ENCODE measurements around the gene MPND.
"Not testable (repeated sequence)": the region's sequence is repeated elsewhere in the genome, so short reads cannot be mapped to it uniquely, and the experiment has no call there.

MPND gene

GRCh38 chr19:4349225-4349624, 5.9 kb downstream of the MPND start:
- DNase-seq (ENCODE audit: low read depth in 2 of 2): not testable (repeated sequence)

- no peak for DNase-seq (ENCODE audit: low read depth in 2 of 2)
Measured at GRCh38 chr19:4350111-4350510, 6.7 kb downstream of the MPND start.

DNA sequence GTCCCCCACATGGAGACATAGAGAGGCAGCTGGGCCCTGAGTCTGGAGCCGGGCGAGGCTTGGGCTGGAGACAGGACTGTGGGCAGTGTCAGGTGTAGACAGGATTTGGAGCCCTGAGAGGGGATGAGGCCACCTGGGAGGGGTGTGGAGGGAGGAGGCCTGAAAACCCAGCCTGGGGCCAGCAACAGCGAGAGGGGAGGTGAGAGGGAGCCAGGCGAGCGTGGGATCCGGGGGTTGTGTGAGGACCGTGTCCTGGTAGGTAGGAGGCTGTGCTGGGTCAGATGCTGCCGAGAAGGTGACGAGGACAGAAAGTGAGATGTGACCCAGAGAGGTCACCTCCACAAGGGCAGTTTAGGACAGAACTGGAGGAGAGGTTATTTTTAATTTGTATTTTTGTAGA, 7.4 kb downstream of the MPND start:
- DNase-seq (ENCODE audit: low read depth in 2 of 2): no peak

DNA sequence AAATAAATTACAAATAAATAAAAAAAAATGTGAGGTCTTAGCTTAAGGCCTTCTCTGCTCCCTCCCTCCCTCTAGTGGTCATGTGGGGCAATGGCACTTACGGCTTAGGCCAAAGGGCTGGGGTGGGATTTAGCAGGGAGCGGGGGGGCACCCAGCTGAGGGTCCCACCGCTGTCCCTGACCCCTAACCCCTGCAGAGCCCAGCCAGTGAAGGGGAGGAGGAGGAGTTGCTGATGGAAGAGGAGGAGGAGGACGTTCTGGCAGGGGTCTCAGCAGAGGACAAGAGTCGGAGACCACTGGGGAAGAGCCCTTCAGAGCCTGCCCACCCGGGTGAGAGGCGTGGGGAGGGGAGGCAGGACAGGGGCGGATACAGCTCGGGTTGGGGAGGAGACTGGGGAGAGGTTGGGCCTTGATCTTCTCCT, 9.3 kb downstream of the MPND start:
- DNase-seq (ENCODE audit: low read depth in 2 of 2): no peak

DNA sequence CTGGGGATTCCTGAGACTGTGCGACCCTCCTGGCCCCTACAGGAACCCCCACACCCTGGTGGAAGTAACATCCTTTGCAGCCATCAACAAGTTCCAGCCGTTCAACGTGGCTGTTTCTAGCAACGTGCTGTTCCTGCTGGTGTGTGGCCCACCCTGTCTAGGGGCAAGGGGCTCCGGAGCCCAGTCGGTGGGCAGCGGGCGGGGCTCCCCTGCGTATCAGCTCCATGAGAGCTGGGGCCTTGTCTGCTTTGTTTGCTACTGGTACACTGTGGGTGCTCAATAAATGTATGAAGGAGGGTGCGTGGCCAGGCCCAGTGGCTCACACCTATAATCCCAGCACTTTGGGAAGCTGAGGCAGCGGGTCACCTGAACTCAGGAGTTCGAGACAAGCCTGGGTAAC, 10.9 kb downstream of the MPND start:
- DNase-seq (ENCODE audit: low read depth in 2 of 2): no peak

- DNase-seq (ENCODE audit: low read depth in 2 of 2): no peak
Measured at GRCh38 chr19:4354897-4355296, 11.5 kb downstream of the MPND start.

DNA sequence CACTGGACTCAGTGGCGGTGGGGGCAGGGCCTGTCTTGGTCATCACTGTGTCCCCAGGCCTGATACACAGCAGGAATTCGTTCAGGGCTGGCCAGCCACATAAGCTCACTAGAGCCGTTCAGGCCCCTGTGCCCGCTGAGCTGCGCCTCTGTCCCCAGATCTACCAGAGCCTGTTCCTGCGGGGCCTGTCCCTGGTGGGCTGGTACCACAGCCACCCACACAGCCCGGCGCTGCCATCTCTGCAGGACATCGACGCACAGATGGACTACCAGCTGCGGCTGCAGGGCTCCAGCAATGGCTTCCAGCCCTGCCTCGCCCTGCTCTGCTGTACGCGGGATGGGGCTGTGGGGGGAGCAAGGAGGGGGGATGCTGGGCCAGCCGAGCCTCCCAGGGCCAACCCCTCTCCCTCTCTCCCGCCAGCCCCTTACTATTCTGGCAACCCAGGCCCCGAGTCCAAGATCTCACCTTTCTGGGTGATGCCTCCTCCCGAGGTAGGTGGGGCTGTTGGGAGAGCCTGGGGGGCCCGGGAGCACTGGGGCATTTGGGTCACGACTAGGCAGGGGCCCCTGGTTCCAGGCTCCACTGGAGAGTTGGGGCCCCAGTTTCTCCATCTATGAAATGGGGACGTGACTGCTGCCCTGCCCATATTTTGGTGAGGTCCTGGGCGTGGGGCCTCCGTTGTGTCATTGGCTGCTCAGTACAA, 13.9 kb downstream of the MPND start:
- no peak for DNase-seq (ENCODE audit: low read depth in 2 of 2)

- no peak for DNase-seq (ENCODE audit: low read depth in 2 of 2)
Measured at GRCh38 chr19:4357921-4358326, 14.6 kb downstream of the MPND start.

DNA sequence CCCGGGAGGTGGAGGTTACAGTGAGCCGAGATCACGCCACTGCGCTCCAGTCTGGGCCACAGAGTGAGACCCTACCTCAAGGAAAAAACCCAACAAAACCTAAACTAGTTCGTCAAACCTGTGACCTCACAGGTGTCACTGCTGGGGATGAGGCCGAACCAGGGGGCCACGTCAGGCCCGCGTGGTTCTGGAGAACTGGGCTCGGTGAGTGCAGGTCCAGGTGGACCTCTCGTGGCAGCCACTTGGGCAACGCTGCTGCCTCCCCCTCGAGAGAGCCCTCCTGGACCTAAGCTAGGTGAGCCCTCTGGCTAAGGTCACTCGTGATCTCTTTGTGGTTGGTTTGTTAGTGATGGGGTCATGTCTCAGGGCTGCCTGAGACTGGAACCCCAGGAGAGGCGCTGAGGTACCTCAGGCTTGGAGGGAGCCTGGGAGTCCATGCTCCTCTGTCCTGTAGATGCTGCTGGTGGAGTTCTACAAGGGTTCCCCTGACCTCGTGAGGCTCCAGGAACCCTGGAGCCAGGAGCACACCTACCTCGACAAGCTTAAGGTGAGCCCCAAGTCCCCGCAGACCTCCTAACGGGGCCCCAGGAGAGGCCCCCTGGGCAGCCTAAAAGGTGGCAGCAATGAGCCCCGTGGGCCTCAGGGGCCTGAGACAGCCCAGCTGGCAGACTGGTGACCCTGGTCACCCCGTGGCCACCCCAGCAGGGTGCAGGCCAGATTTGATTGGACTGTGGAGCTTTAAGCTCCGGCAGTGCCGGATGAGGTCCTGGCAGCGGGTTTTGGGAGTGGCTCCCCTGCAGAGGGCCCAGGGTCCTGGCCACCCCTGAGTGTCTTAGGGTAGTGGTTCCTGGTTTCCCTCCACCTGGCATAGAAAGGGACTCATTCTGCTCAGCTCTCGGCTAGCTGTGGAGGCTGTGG, 15.6 kb downstream of the MPND start:
- DNase-seq (ENCODE audit: low read depth in 2 of 2): no peak

DNA sequence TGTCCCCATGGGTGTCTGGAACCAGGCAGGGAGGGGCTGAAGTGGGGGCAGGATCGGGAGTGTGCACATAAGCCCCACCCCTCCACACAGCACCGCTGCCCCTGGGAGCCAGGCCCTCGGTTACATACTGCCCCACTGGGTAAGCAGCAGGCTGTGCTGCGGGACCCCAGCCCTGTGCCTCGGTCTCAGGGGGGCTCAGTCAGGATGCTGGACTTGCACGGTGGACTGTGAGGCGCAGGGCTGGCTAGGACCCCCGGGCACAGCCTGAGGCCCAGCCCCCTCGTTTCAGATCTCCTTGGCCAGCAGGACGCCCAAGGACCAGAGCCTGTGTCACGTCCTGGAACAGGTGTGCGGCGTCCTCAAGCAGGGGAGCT, 16.3 kb downstream of the MPND start:
- DNase-seq (ENCODE audit: low read depth in 2 of 2): no peak

GRCh38 chr19:4360081-4360569, 16.8 kb downstream of the MPND start:
- DNase-seq (ENCODE audit: low read depth in 2 of 2): no peak

DNA sequence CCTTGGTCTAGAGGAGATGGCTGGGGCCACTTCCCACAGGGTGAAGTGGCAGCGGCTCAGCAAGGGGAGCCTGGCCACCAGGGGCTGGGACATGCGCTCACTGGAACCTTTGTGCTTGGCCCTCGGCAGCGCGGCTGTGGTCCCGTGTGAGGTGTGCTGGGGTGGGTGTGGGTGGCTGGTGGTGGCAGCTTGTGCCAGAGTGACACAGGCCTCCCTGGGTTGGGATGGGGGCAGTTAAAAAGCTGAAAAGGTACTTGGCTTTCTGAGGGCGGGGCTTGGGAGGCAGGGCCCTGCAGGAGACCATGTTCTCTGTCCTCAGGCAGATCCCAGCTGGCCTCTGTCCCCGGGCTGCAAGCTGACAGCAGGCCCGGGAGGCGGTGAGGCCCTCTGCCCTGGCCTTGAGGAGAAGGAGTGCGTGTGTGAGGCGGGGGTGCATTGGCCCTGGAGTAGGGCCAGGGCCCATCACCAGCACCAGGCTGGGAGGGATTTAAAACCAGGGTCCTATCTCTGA, 17.3 kb downstream of the MPND start:
- DNase-seq (ENCODE audit: low read depth in 2 of 2): no peak

GRCh38 chr19:4361152-4362046, 18.0 kb downstream of the MPND start:
- DNase-seq (ENCODE audit: low read depth in 2 of 2): no peak

DNA sequence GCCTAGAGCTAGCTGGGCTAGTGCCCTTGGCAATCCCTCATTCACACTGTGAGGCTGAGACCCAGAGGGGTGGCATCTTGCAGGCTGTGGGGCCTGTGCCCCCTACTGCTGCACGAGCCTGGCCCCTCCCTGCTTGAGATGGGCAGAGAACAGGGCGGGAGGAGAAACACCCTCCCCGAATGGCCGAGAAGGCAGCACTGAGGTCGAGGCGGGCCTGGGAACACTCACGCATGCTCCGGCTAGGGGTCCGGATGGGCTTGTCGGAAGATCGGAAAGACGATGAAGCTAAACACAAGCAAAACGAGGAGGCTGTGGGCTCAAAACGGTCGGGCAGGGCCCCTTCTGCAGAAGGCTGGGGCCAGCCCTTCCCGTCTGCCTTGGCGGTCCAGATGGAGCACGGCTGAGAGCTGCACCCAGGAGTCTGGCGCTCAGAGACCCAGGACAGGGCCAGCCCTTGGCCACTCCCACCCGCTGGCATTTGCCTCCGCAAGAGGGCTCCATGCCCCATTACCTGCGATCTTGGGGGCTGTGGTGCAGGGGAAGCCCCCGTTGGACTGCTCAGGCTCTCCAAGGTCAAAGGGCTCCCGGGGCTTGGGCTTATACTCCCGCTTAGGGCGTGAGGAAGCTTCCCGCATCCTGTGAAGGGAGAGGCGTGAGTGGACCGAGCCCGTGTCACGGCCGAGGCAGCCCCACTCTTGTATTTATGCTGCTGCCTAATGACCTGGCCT, 18.9 kb downstream of the MPND start:
- DNase-seq (ENCODE audit: low read depth in 2 of 2): no peak

- no peak for DNase-seq (ENCODE audit: low read depth in 2 of 2)
Measured at GRCh38 chr19:4362831-4363545, 19.6 kb downstream of the MPND start.

- DNase-seq (ENCODE audit: low read depth in 2 of 2): no peak
Measured at GRCh38 chr19:4363571-4364304, 20.4 kb downstream of the MPND start.

GRCh38 chr19:4365341-4365740, 22.0 kb downstream of the MPND start:
- DNase-seq (ENCODE audit: low read depth in 2 of 2): no peak

GRCh38 chr19:4365791-4366665, 22.7 kb downstream of the MPND start:
- no peak for DNase-seq (ENCODE audit: low read depth in 2 of 2)
